ENCODE measurements around the gene WDR83.

DNA sequence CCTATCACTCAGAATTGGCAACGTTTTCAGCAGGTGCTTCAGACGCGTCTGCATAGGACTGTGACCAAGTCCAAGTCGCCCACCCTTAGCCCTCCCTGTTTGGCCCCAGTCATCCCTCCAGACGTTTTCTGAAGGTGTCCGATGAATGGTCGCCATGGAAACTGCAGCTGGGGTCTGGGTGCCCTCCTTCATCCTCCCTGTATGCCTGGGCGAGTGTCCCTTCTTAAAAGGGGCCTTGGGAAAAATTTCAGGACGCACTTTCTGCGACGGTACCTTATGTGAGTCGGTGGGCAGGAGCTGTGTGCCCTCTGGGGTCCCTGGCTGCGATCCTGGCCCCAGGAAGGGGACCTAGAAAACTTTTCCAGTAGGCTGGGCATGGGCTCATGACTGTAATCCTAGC lies 25.2 kb upstream of the WDR83 start:
- TF ChIP-seq POLR2AphosphoS5 (IDR thresholded peaks at IDR 0.05; ENCODE audit: low read length) (no peak), ZNF274 (IDR thresholded peaks at IDR 0.05; ENCODE audit: insufficient read depth, insufficient read length) (no peak), NFYB (IDR thresholded peaks at IDR 0.05; ENCODE audit: insufficient read depth, low read depth, low read length) (no peak)
- TF ChIP-seq, protein P1, sequence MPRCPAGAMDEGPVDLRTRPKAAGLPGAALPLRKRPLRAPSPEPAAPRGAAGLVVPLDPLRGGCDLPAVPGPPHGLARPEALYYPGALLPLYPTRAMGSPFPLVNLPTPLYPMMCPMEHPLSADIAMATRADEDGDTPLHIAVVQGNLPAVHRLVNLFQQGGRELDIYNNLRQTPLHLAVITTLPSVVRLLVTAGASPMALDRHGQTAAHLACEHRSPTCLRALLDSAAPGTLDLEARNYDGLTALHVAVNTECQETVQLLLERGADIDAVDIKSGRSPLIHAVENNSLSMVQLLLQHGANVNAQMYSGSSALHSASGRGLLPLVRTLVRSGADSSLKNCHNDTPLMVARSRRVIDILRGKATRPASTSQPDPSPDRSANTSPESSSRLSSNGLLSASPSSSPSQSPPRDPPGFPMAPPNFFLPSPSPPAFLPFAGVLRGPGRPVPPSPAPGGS (IDR thresholded peaks at IDR 0.05; ENCODE audit: borderline replicate concordance, insufficient read depth, low read depth, low read length, poor library complexity, severe bottlenecking) = no peak
